BLaER1 (cell line): Measurements from ENCODE around the gene DLGAP1.

Experiments
- H3K27ac ChIP-seq: shearing (Covaris generic); formaldehyde crosslinking; 2 replicates; pipeline ENCODE4 v1.8.1; 2022
- H3K27me3 ChIP-seq: shearing (Covaris generic); formaldehyde crosslinking; 2 replicates; pipeline ENCODE4 v1.8.1; 2022
- H3K36me3 ChIP-seq: shearing (Covaris generic); formaldehyde crosslinking; 2 replicates; pipeline ENCODE4 v1.8.1; 2022
- H3K4me1 ChIP-seq: shearing (Covaris generic); formaldehyde crosslinking; 2 replicates; pipeline ENCODE4 v1.8.1; 2022
- H3K4me2 ChIP-seq: shearing (Covaris generic); formaldehyde crosslinking; 2 replicates; pipeline ENCODE4 v1.8.1; 2022
- H3K4me3 ChIP-seq: shearing (Covaris generic); formaldehyde crosslinking; 2 replicates; pipeline ENCODE4 v1.8.1; 2022
- H3K9ac ChIP-seq: shearing (Covaris generic); formaldehyde crosslinking; 2 replicates; pipeline ENCODE4 v1.8.1; 2022
- H3K9me3 ChIP-seq: shearing (Covaris generic); formaldehyde crosslinking; 2 replicates; pipeline ENCODE4 v1.8.1; 2022
- H4K20me1 ChIP-seq: shearing (Covaris generic); formaldehyde crosslinking; 2 replicates; pipeline ENCODE4 v1.8.1; 2022
- Cebpa-rat ChIP-seq: shearing (Covaris generic); IDR thresholded peaks from 2 replicates; pipeline ENCODE4 v1.8.1; 2022

DLGAP1 gene

GRCh38 chr18:3851159-3851558 is 603.9 kb downstream of the DLGAP1 start:
- Histone ChIP-seq H3K4me2 (no peak overlapping the region), H3K27me3 (no peaks in the 10 kb centered on the region), H4K20me1 (no peaks in the 10 kb centered on the region), H3K9me3 (no peaks in the 10 kb centered on the region), H3K4me3 (no peak overlapping the region), H3K27ac (no peak overlapping the region), H3K9ac (no peak overlapping the region), H3K36me3 (no peaks in the 10 kb centered on the region), H3K4me1 (no peaks in the 10 kb centered on the region)
- no peak for TF ChIP-seq Cebpa-rat

GRCh38 chr18:3848316-3848715 is 606.8 kb downstream of the DLGAP1 start:
- no peak overlapping the region for H3K9ac ChIP-seq
- no peaks in the 10 kb centered on the region for H4K20me1 ChIP-seq
- H3K9me3 ChIP-seq, result no peaks in the 10 kb centered on the region
- no peak overlapping the region for H3K4me3 ChIP-seq
- no peaks in the 10 kb centered on the region for H3K4me1 ChIP-seq
- H3K36me3 ChIP-seq, result no peaks in the 10 kb centered on the region
- no peak for TF ChIP-seq Cebpa-rat
- no peak overlapping the region for H3K4me2 ChIP-seq
- H3K27ac ChIP-seq, result no peak overlapping the region
- no peaks in the 10 kb centered on the region for H3K27me3 ChIP-seq

- Histone ChIP-seq H4K20me1 (no peaks in the 10 kb centered on the region), H3K4me2 (no peak overlapping the region), H3K4me3 (no peak overlapping the region), H3K27me3 (no peaks in the 10 kb centered on the region), H3K9ac (no peak overlapping the region), H3K4me1 (no peaks in the 10 kb centered on the region), H3K36me3 (no peaks in the 10 kb centered on the region), H3K9me3 (no peaks in the 10 kb centered on the region), H3K27ac (no peak overlapping the region)
- no peak for TF ChIP-seq Cebpa-rat
Observed at GRCh38 chr18:3845161-3845560, 609.9 kb downstream of the DLGAP1 start.

GRCh38 chr18:3842844-3843243 is 612.3 kb downstream of the DLGAP1 start:
- no peaks in the 10 kb centered on the region for H3K4me1 ChIP-seq
- H3K4me2 ChIP-seq, result no peak overlapping the region
- no peaks in the 10 kb centered on the region for H3K36me3 ChIP-seq
- H4K20me1 ChIP-seq, result no peaks in the 10 kb centered on the region
- H3K27me3 ChIP-seq, result no peaks in the 10 kb centered on the region
- no peak overlapping the region for H3K4me3 ChIP-seq
- no peak overlapping the region for H3K9ac ChIP-seq
- TF ChIP-seq Cebpa-rat, result no peak
- no peaks in the 10 kb centered on the region for H3K9me3 ChIP-seq
- no peak overlapping the region for H3K27ac ChIP-seq

GRCh38 chr18:3840766-3841165 is 614.3 kb downstream of the DLGAP1 start:
- H3K27ac ChIP-seq, result no peak overlapping the region

GRCh38 chr18:3839581-3839981 is 615.5 kb downstream of the DLGAP1 start:
- Histone ChIP-seq H3K27ac (no peak overlapping the region), H3K9ac (no peak overlapping the region), H4K20me1 (no peaks in the 10 kb centered on the region), H3K9me3 (no peaks in the 10 kb centered on the region), H3K4me2 (no peak overlapping the region), H3K4me1 (no peaks in the 10 kb centered on the region), H3K27me3 (no peaks in the 10 kb centered on the region), H3K4me3 (no peak overlapping the region), H3K36me3 (no peaks in the 10 kb centered on the region)
- no peak for TF ChIP-seq Cebpa-rat

More at GRCh38 chr18:3840766-3841165, 614.3 kb downstream of the DLGAP1 start:
- Histone ChIP-seq H3K36me3 (no peaks in the 10 kb centered on the region), H3K9me3 (no peaks in the 10 kb centered on the region), H3K4me2 (no peak overlapping the region), H3K9ac (no peak overlapping the region), H4K20me1 (no peaks in the 10 kb centered on the region), H3K27me3 (no peaks in the 10 kb centered on the region), H3K4me1 (no peaks in the 10 kb centered on the region), H3K4me3 (no peak overlapping the region)
- no peak for TF ChIP-seq Cebpa-rat

- H3K4me3 ChIP-seq, result no peak overlapping the region
Observed at GRCh38 chr18:3836483-3837335, 618.4 kb downstream of the DLGAP1 start.

GRCh38 chr18:3832025-3832638 is 623.0 kb downstream of the DLGAP1 start:
- no peak overlapping the region for H3K4me3 ChIP-seq
- no peaks in the 10 kb centered on the region for H4K20me1 ChIP-seq
- no peak overlapping the region for H3K4me2 ChIP-seq
- TF ChIP-seq Cebpa-rat, result no peak
- no peaks in the 10 kb centered on the region for H3K36me3 ChIP-seq
- peaks cover 6% of the 10 kb centered on the region for H3K4me1 ChIP-seq
- H3K9me3 ChIP-seq, result no peaks in the 10 kb centered on the region
- no peak overlapping the region for H3K9ac ChIP-seq
- no peaks in the 10 kb centered on the region for H3K27me3 ChIP-seq
- H3K27ac ChIP-seq, result no peak overlapping the region

More at GRCh38 chr18:3836483-3837335, 618.4 kb downstream of the DLGAP1 start:
- TF ChIP-seq Cebpa-rat, result no peak
- Histone ChIP-seq H3K4me2 (no peak overlapping the region), H4K20me1 (no peaks in the 10 kb centered on the region), H3K27ac (no peak overlapping the region), H3K36me3 (no peaks in the 10 kb centered on the region), H3K9me3 (no peaks in the 10 kb centered on the region), H3K27me3 (no peaks in the 10 kb centered on the region), H3K9ac (no peak overlapping the region), H3K4me1 (no peaks in the 10 kb centered on the region)

GRCh38 chr18:3830604-3831003 is 624.5 kb downstream of the DLGAP1 start:
- Histone ChIP-seq H3K9ac (no peak overlapping the region), H4K20me1 (no peaks in the 10 kb centered on the region), H3K27ac (no peak overlapping the region), H3K4me1 (peaks cover 11% of the 10 kb centered on the region), H3K4me2 (no peak overlapping the region), H3K9me3 (no peaks in the 10 kb centered on the region), H3K4me3 (no peak overlapping the region), H3K27me3 (no peaks in the 10 kb centered on the region), H3K36me3 (no peaks in the 10 kb centered on the region)
- no peak for TF ChIP-seq Cebpa-rat

GRCh38 chr18:3827236-3827845 is 627.8 kb downstream of the DLGAP1 start:
- H4K20me1 ChIP-seq, result no peaks in the 10 kb centered on the region

More at GRCh38 chr18:3827236-3827845, 627.8 kb downstream of the DLGAP1 start:
- no peak overlapping the region for H3K4me3 ChIP-seq
- H3K36me3 ChIP-seq, result no peaks in the 10 kb centered on the region
- peak overlapping the region; percentile 61 for H3K4me2 ChIP-seq
- H3K9ac ChIP-seq, result 0 out of 2 replicates have a peak overlapping the region, but pooled peaks have one; percentile 14
- TF ChIP-seq Cebpa-rat, result no peak
- peaks cover 11% of the 10 kb centered on the region for H3K4me1 ChIP-seq
- no peaks in the 10 kb centered on the region for H3K27me3 ChIP-seq
- no peaks in the 10 kb centered on the region for H3K9me3 ChIP-seq
- no peak overlapping the region for H3K27ac ChIP-seq
